Measurements from ENCODE around the gene ARHGAP22. TPM values are rescaled to one million over a fixed set of nuclear protein-coding genes. Genes with fewer than 3 reads are reported as not detected.

Gene ARHGAP22
- total RNA-seq, 1 donor from 2014 or later, result 3.8 TPM

GRCh38 chr10:48476279-48476982 lies 128.4 kb downstream of the ARHGAP22 start:
- H3K27me3 ChIP-seq (ENCODE audit: low read depth), result no peaks in the 10 kb centered on the region
- H3K27ac ChIP-seq (replicated peaks), result no peak overlapping the region
- no peak overlapping the region for H3K4me3 ChIP-seq
- H3K9me3 ChIP-seq (replicated peaks), result no peaks in the 10 kb centered on the region
- no peak for TF ChIP-seq CTCF (IDR thresholded peaks at IDR 0.05; ENCODE audit: borderline replicate concordance)
- H3K4me1 ChIP-seq, result peaks cover 8% of the 10 kb centered on the region
- intact Hi-C loops (cut with micrococcal nuclease), result no loop called here
- no peak for DNase-seq
- no peaks in the 10 kb centered on the region for H3K36me3 ChIP-seq

- peaks cover 6% of the 10 kb centered on the region for H3K4me1 ChIP-seq
- H3K27ac ChIP-seq (replicated peaks), result no peak overlapping the region
- TF ChIP-seq CTCF (IDR thresholded peaks at IDR 0.05; ENCODE audit: borderline replicate concordance), result no peak
- DNase-seq, result no peak
- no peaks in the 10 kb centered on the region for H3K27me3 ChIP-seq (ENCODE audit: low read depth)
- H3K9me3 ChIP-seq (replicated peaks), result no peaks in the 10 kb centered on the region
- no peak overlapping the region for H3K4me3 ChIP-seq
- no peaks in the 10 kb centered on the region for H3K36me3 ChIP-seq
- intact Hi-C loops (cut with micrococcal nuclease), result no loop called here
These were observed 129.0 kb downstream of the ARHGAP22 start for GRCh38 chr10:48475943-48476278.

- Histone ChIP-seq H3K9me3 (replicated peaks) (no peaks in the 10 kb centered on the region), H3K4me3 (no peak overlapping the region), H3K36me3 (no peaks in the 10 kb centered on the region), H3K4me1 (peaks cover 10% of the 10 kb centered on the region), H3K27ac (replicated peaks) (no peak overlapping the region), H3K27me3 (ENCODE audit: low read depth) (no peaks in the 10 kb centered on the region)
- intact Hi-C loops (cut with micrococcal nuclease), result no loop called here
- no peak for DNase-seq
- TF ChIP-seq CTCF (IDR thresholded peaks at IDR 0.05; ENCODE audit: borderline replicate concordance), result no peak
These were observed 130.0 kb downstream of the ARHGAP22 start for GRCh38 chr10:48474765-48475365.

- Histone ChIP-seq H3K27me3 (ENCODE audit: low read depth) (no peaks in the 10 kb centered on the region), H3K27ac (replicated peaks) (no peak overlapping the region), H3K4me1 (peaks cover 19% of the 10 kb centered on the region), H3K4me3 (no peak overlapping the region), H3K36me3 (no peaks in the 10 kb centered on the region), H3K9me3 (replicated peaks) (no peaks in the 10 kb centered on the region)
- DNase-seq, result no peak
- no peak for TF ChIP-seq CTCF (IDR thresholded peaks at IDR 0.05; ENCODE audit: borderline replicate concordance)
- intact Hi-C loops (cut with micrococcal nuclease), result no loop called here
These were observed 131.2 kb downstream of the ARHGAP22 start for GRCh38 chr10:48473704-48474103.

- Histone ChIP-seq H3K27me3 (ENCODE audit: low read depth) (no peaks in the 10 kb centered on the region), H3K36me3 (no peaks in the 10 kb centered on the region), H3K9me3 (replicated peaks) (no peaks in the 10 kb centered on the region), H3K27ac (replicated peaks) (no peak overlapping the region), H3K4me1 (peaks cover 19% of the 10 kb centered on the region), H3K4me3 (no peak overlapping the region)
- no peak for DNase-seq
- TF ChIP-seq CTCF (IDR thresholded peaks at IDR 0.05; ENCODE audit: borderline replicate concordance), result no peak
- intact Hi-C loops (cut with micrococcal nuclease), result no loop called here
These were observed 132.3 kb downstream of the ARHGAP22 start for GRCh38 chr10:48472501-48473069.
